HG03066 (cell line): ENCODE measurements around the gene CELF1.

Experiments used
- ATAC-seq: cut with Tn5 transposase; IDR thresholded peaks from one replicate; pipeline ENCODE4 v1.9.1; 2021; ENCODE audit warnings: low read depth; ENCODE audit not compliant: unreplicated experiment

CELF1 gene

DNA sequence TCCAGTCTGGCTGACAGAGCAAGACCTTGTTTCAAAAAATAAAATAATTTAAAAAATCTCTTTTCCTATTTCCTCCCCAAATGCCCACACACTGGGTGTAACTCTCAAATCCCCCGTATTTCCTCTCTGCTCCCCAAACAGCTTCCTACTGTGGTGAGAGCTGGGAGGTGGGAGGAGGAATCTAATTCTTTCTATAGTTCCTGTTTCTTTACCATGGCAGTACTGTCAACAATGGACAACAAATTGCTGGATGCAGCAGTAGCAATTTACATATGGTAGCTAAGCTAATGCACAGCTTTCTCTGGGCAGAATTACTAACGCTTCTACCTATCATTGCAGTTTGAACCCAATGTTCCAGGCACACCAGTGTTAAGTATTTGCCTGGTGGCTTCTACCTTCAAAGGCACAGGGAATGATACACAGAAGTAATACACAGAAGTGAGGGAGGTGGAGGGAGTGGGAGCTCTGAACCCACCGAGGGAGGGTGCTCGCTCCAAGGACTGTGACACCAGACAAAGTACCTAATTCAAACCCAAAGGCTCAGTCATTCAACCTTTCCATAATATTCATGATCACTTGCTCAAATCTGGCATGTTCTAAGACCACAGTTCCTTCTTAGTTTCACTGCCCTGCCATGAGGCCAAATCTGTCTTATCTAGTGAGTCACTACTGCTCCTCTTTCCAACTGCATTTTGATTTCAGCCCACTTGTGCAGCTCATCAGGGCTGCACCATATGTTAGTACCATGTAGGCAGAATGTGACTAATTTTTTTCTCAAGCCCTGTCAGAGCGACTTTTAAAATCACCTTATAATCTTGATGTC, 37.9 kb downstream of the CELF1 start:
- no peak for ATAC-seq

DNA sequence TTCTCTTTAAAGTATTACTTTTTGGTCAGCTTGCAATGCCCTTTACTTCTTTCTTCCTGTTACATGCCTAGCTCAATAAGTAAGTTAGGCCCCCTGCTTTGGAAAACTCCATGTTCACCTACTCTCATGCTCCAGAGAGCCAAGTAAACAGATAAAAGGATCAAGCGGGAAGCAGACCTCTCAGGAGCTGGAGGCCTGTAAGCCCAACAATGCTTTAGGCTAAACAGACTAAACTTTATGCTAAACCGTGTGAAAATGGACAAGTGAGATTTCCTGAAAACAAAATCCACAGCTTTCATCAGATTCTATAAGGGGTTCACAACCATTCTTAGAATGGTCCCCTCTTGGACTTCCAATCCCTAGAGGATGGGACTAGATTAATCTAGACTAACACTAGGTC, 40.2 kb downstream of the CELF1 start:
- no peak for ATAC-seq

DNA sequence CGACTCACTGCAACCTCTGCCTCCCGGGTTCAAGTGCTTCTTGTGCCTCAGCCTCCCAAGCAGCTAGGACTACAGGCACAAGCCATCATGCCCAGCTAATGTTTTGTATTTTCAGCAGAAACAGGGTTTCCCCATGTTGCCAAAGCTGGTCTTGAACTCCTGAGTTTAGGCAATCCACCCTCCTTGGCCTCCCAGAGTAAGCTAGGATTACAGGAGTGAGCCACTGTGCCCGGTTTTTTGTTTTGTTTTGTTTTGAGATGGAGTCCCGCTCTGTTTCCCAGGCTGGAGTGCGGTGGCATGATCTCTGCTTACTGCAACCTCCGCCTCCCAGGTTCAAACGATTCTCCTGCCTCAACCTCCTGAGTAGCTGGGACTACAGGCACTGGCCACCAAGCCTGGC, 41.0 kb downstream of the CELF1 start:
- no peak for ATAC-seq

DNA sequence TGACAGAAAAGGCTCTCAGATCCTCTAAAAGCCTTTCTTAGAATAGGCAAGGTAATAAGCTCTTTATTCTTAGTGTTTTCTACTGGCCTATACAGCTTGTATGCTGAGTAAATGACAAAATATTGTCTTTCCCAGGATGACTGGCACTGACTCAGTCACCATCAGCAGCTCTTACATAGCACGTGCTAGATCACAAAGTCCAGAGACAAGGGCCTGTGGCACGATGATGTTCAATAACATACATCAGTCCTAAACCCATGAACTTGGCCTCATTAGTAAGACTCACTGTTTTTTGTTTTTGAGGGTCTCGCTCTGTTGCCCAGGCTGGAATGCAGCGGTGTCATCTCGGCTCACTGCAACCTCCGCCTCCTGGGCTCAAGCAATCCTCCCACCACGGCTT, 42.7 kb downstream of the CELF1 start:
- no peak for ATAC-seq

DNA sequence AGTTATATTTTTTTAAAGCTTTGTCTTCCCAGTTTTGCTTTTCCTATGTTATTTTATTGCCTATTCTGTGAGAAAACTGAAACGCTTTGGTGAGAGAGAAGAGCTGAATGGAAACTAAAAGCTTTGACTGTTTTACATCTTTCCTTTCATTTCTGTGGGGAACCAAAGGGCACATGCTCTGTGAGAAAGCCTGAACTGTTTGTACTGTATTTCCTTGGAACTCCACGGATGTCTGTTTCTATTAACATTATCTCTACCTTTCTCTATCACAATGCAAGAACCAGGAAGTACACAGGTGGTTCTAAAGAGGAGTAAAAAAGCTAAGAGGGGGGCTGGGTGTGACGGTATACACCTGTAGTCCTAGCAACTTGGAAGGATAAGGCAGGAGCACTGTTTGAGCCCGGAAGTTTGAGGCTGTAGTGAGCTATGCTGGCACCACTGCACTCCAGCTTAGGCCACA, 43.8 kb downstream of the CELF1 start:
- ATAC-seq, result peak; percentile 40

DNA sequence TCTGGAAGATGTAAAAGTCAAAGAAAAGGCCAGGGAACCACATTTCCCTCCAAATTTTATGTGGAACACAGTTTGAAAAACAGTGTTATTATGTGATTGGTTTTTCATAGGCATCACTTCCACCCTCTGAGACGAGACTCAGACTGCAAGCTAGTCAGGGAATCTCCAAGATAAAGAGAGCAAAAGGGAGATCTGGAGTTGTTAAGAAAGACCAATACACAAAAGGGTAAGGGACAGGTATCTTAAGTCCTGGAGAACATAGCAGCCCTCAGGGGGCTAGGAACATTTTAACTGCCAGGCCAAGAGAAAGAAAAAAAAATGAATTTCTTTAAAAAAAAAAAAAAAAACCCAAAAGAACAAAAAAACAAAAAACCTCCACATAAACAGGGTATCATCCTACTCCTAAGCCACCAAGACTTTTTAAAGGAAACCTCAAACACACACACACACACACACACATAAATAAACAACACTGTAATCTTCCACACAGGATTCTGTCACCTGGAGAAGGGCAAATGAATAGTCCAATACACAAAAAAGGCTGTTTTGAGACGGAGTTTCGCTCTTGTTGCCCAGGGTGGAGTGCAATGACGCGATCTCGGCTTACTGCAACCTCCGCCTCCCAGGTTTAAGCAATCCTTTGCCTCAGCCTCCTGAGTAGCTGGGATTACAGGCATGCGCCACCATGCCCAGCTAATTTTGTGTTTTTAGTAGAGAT, 44.5 kb downstream of the CELF1 start:
- ATAC-seq, result no peak

DNA sequence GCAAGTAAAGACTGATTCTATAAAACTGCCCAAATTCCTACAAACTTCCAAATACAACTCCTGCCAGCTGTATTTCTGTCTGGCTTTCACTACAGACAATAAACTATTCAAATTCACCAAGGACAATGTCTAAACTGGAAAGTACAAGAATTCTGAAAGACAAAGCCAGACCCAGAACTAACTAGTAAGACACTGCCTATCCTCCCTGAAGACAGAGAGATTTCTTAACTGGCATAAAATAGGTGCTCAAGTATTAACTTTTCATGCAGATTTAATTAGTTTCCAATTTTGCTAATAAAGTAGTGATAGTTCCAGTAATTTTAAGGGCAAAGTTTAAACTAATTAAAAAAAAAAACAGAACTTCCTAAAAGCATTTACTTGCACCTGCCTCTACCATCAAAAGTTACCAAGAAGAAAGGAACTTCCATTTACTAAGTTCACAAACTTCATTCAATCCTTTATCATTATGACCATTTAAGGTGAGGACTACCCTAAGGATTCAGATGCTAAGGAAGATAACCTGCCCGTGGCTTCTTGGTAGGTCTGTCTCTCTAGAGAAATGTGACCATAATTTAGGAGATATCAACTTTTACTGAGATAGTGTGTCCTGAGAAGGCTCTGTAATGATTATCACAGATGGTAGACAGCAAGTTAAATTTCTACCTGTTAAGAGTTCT, 45.2 kb downstream of the CELF1 start:
- ATAC-seq, result no peak

DNA sequence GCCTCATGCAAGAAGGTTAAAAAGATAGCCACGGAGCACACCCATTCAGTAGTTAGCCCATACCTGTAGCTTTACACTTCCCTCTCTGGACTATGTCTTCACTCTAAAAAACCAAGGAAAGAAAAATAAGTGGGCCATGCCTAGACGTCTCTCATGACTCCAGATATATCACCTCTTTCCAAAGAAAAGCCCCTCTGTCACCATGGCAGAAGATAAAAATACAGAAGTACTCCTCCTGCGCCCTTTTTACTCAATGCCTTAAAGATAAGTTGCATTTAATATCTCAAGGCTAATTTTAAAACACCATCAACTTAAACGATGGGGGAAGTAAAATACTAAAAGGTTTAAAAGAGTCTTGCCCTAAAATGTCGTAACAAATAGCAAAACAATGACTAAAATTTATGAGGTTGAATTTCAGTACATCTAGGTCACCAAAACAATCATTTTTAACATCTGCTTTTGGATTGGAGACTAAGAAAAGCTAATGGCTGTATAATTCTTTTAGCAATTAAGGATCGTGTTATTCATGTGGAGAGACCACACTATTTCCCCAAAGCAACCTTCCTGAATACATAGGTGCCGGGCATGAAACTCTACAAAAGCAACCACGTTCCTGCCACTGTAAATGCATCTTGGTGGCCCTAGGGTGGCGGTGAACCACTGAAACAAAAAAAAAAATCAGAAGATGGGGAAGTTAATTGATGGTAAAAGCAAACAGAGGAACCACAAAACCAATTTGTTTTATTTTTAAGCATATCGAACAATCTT, 46.0 kb downstream of the CELF1 start:
- ATAC-seq, result no peak

DNA sequence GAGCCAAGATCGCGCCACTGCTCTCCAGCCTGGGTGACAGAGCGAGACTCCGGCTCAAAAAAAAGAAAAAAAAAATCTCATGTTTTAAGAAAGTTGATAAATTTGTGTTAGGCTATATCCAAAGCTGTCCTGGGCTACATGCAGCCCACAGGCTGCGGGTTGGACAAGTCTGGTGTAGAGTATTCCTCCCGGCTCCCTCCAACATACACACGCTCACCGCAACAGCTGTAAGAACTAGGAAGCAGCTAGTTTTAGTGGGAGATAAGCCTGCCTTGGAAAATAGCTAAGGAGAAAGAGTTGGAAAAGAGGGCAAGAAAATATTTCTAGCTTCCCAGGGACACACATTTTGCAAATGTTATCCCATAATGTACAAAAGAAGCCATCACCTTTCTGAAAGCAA, 46.6 kb downstream of the CELF1 start:
- ATAC-seq, result no peak

DNA sequence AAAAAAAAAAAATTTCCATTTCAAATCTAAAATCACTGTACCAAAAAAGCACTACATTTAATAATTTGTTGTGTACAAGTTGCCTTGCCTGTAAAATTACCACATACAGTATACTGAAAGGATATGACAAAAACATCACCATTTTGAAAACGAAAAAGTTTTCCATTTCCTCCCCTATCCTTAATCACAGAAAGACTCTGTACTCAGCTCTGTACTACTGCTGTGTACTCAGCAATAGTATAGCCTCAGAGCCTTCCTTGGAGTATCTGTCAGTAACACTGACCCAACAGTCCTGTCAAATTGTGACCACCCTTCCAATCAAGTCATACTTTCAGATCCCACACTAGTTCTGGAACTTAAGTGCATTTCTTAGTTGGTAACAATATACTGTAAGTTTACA, 48.0 kb downstream of the CELF1 start:
- no peak for ATAC-seq

DNA sequence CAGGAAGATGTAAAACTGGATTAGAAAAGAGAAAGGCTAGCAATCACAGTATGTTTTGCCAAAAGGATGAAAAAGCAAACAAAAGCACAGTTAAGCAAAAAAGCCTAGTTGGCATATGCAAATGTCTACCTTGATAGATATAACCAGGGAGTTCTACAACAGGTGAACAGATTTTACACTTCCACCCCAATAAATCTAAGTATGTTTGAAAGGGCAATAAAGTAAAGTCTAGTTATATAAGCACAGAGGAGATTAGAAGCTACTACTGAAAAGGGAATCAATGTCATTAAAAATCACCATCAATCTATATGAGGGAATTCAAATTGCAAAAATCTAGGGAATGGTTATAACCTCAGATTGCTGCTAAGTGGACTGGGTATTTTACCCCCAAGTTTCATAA, 49.7 kb downstream of the CELF1 start:
- ATAC-seq, result no peak

DNA sequence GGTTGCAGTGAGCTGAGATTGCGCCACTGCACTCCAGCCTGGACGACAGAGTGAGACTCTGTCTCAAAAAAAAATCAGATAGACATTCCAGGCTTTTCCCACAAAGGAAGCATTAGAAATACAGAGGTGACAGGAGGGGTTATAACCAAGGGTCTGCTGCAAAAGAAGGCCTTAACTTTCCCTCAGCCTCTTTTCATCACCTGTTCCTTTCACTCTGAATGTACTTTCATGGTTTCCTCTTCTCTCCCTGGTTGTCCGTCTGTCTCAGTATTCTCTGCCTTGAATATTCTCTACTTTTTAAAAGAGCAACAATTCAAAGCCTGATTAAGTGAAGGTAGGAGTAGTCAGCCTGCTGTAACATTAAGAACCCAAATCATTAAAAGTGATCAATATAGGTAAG, 50.2 kb downstream of the CELF1 start:
- ATAC-seq, result no peak

DNA sequence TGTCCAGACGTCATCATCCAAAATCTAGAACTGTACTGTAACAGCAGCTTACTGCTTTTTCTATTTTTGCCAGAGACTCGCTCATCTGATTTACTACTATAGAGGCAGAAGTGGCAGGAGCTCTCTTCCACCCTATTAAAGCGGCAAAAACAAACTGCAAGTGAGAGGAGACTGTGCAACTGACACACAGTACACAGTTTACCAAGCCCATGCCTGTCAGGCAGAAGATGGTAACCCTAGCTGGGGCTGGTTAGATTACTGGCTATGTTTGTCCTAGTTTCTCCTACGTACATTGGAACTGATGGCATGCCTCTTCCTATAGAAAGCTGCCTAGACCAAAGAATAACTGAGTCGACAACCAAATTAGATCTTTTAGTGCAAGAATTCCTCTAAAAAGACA, 51.8 kb downstream of the CELF1 start:
- no peak for ATAC-seq

DNA sequence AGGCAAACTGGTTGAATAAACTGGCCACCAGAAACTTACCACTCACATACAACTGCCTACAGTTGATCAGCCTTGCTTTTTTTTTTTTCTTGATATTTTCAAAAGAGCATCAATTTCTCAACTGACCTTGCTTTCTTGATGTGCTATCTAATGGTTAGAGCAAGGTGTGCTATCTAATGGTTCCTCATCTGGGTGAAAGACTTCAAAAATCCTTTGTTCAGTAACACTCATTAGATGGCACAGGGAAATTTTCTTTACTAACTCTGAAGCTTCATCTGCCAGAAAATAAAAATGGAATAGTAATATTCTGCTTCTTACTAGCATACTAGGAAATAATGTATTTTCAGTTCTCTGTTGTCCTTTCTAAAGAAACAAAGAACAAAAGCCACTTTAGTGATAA, 52.8 kb downstream of the CELF1 start:
- no peak for ATAC-seq

DNA sequence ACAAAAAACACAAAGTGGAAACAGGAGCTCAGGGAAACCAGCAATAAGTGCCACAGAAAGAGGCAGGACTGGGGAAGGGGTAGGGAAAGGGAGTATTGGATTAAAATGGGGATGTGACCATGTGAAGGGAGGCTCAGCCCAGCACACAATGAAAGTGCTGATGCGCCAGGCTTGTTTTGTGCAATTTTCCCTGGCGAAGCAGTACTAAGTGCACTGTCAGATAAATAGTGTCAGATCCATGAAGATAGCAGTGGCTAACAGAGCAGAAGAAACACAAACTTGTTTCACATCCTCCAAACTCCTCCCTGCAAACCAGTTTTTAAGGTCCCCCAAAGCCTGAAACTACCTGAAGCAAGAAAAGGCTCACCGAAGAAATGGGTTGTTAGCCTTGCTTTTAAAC, 53.3 kb downstream of the CELF1 start:
- no peak for ATAC-seq

DNA sequence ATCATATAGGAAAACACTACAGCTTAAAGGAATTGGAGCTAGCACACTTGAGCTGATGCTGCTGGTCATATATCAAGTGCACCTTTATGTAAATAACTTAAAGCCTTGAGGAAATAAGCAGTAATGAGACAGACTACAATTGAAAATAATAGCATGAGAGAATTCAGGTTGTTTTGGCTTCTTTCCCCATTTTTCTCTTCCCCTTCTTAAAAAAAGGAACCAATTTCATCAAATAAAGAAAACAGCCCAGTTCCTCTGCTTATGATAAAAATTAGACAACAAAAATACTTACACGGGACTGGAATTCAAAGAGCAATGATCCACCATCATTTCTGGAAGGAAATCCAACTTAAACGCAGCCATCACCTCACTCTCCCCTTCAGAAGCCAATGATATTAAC, 53.8 kb downstream of the CELF1 start:
- ATAC-seq, result no peak

DNA sequence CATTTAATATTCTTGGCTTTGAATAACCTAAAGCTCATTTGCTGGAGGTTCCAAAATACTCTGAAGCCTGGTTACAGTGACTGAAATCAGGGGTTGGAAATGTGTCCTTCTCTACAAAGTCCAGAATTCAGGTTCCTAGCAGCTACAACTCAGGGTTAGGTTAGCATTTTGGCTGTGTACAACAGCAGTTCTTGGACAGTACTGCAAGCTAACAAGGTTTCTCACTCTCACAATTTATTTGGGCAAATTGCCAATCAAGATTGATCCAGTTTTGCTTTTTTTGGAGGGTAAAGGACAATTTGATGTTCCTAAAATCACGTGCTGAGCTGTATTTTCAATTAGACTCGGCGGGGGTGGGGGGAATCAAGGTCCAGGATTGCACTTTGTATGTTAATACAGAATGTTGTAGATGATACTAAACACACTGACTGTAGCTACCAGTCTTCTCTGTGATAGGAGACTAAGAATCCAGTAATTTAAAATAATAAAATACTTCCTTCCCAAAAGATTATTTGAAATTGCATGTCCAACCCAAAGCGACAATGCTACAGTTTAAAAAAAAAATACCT, 54.3 kb downstream of the CELF1 start:
- ATAC-seq, result no peak

DNA sequence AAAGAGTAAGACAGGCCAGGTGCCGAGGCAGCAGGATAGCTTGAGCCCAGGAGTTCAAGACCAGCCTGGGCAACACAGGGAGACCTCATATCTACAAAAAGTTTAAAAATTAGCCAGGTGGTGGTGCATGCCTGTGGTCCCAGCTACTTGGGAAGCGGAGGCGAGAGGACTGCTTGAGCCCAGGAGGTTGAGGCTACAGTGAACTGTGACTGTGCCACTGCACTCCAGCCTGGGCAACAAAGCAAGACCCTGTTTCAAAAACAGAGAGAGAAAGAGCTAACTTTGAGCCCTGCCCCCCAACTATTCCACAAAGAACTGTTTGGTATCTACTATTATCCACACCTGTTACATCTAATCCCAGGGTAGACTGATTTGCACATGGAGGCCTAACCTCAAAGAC, 54.8 kb downstream of the CELF1 start:
- ATAC-seq, result no peak

DNA sequence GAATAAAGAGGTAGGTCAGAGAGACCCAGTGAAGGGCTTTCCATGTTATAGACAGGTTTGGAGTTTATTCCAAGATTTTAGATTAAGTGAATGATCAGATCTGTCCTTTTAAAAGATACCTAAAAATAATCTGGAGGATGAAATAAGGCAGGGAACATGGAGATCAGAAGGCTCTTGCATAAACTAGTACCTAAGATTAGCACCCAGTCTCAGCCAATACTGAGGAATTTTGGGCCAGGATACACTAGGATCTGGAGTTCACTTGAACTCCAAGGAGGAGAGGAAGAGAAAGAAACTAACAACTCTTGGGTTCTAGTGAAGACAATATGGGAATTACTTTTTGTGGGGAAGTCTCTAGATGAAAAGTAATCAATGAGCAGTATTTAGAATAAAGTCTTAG, 56.1 kb downstream of the CELF1 start:
- ATAC-seq, result no peak

DNA sequence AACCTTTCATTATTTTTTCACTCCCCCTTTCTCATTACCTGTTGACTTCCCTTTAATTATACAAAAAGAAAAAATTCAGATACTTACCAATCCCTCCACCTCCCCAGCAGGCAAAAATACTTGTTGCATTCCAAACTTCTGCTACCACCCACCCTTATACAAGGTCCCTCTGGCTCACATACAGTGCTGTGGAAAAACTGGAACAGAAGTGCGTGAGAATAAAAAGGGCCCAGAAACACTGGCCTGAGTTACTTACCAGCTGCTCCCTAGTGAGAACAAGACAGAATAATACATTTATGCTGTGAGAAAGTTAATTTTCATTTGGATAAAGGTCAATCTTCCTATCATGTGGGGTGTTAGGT, 57.1 kb downstream of the CELF1 start:
- ATAC-seq, result no peak
